CD14-positive monocyte (primary cell): ENCODE measurements around the gene KIF4B. TPM values are rescaled to one million over a fixed set of nuclear protein-coding genes. Genes with fewer than 3 reads are reported as not detected.
A peak's percentile ranks its signal among the peaks of the same experiment; 100 is the strongest.

Source experiments
- DNase-seq, 3 donors: peaks; one replicate each; pipeline ENCODE4 v3.0.0-alpha.2; 2011 to 2022
- H2AFZ ChIP-seq: 2 replicates; pipeline ENCODE4 v1.6.0; 2012; ENCODE audit warnings: mild to moderate bottlenecking, low read depth, low read length, inconsistent platforms; ENCODE audit not compliant: insufficient read depth, poor library complexity, severe bottlenecking
- H3K27ac ChIP-seq, 2 donors: 1 replicate in 1 of 2; 2 replicates in 1 of 2; pipeline ENCODE4 v1.5.1; 2012 to 2013; ENCODE audit warnings: low read length in 2 of 2, control low read depth in 1 of 2, inconsistent platforms in 1 of 2, low read depth in 1 of 2, mild to moderate bottlenecking in 1 of 2
- H3K27me3 ChIP-seq, 2 donors: one replicate each; pipeline versions ENCODE4 v1.6.0 to v1.6.1; 2011 to 2013; ENCODE audit warnings: low read length in 2 of 2; ENCODE audit not compliant: control insufficient read depth in 2 of 2, insufficient read depth in 2 of 2
- H3K36me3 ChIP-seq, 2 donors: replicated peaks in 1 of 2; 1 replicate in 1 of 2; 2 replicates in 1 of 2; pipeline versions ENCODE4 v1.5.1 to v1.6.1; 2012 to 2013; ENCODE audit warnings: low read length in 2 of 2, control low read depth in 1 of 2, inconsistent platforms in 1 of 2, mild to moderate bottlenecking in 1 of 2; ENCODE audit not compliant: insufficient read depth in 2 of 2, control insufficient read depth in 1 of 2
- H3K4me1 ChIP-seq, 2 donors: 1 replicate in 1 of 2; 2 replicates in 1 of 2; pipeline versions ENCODE4 v1.5.1 to v1.6.1; 2012 to 2013; ENCODE audit warnings: low read length in 2 of 2, control low read depth in 1 of 2, inconsistent platforms in 1 of 2, mild to moderate bottlenecking in 1 of 2, moderate library complexity in 1 of 2; ENCODE audit not compliant: insufficient read depth in 2 of 2, control insufficient read depth in 1 of 2
- H3K4me2 ChIP-seq: replicated peaks from 2 replicates; pipeline ENCODE3; 2012; ENCODE audit warnings: low read length, moderate library complexity, mild to moderate bottlenecking; ENCODE audit not compliant: poor library complexity, severe bottlenecking; ENCODE audit errors: extremely low read depth
- H3K4me3 ChIP-seq, 3 experiments: fragments of 200-600 bp in 1 of 3; sonication (generic) in 1 of 3; replicated peaks in 1 of 3; 1 replicate in 2 of 3; 2 replicates in 1 of 3; pipeline ENCODE4 v1.5.1; 2011 to 2013; ENCODE audit warnings: low read length in 3 of 3, mild to moderate bottlenecking in 3 of 3, control low read depth in 2 of 3, low read depth in 2 of 3, inconsistent platforms in 1 of 3, moderate library complexity in 1 of 3
- H3K79me2 ChIP-seq: 2 replicates; pipeline ENCODE4 v1.6.0; 2012; ENCODE audit warnings: mild to moderate bottlenecking, control low read depth, inconsistent platforms, low read length, moderate library complexity; ENCODE audit not compliant: insufficient read depth
- H3K9ac ChIP-seq: 2 replicates; pipeline ENCODE4 v1.6.0; 2017; ENCODE audit warnings: low read length, mild to moderate bottlenecking; ENCODE audit not compliant: insufficient read depth, poor library complexity, severe bottlenecking
- H3K9me3 ChIP-seq, 2 donors: replicated peaks in 1 of 2; 1 replicate in 1 of 2; 2 replicates in 1 of 2; pipeline versions ENCODE4 v1.5.1 to v1.6.1; 2012 to 2013; ENCODE audit warnings: low read length in 2 of 2, control low read depth in 1 of 2; ENCODE audit not compliant: control insufficient read depth in 1 of 2, insufficient read depth in 1 of 2
- H4K20me1 ChIP-seq: 2 replicates; pipeline ENCODE4 v1.6.0; 2012; ENCODE audit warnings: mild to moderate bottlenecking, low read length, control low read depth, moderate library complexity; ENCODE audit not compliant: insufficient read depth
- H3K27ac Mint-ChIP-seq, 7 donors: one replicate each; pipeline ENCODE4 v1.8.0; 2020; ENCODE audit warnings: mild to moderate bottlenecking in 7 of 7, mixed read lengths in 7 of 7, moderate library complexity in 6 of 7, inconsistent platforms in 2 of 7
- H3K27me3 Mint-ChIP-seq, 3 donors: one replicate each; pipeline ENCODE4 v1.8.0; 2021 to 2022; ENCODE audit warnings: low read depth in 3 of 3, mild to moderate bottlenecking in 3 of 3, mixed read lengths in 3 of 3, moderate library complexity in 3 of 3, inconsistent platforms in 1 of 3
- H3K36me3 Mint-ChIP-seq, 2 donors: one replicate each; pipeline ENCODE4 v1.8.0; 2020; ENCODE audit warnings: mixed read lengths in 2 of 2, inconsistent platforms in 1 of 2, mild to moderate bottlenecking in 1 of 2
- H3K4me1 Mint-ChIP-seq: one replicate; pipeline ENCODE4 v1.8.0; 2020; ENCODE audit warnings: mild to moderate bottlenecking, mixed read lengths
- H3K4me3 Mint-ChIP-seq, 2 donors: one replicate each; pipeline ENCODE4 v1.8.0; 2020; ENCODE audit warnings: mild to moderate bottlenecking in 2 of 2, mixed read lengths in 2 of 2, moderate library complexity in 1 of 2
- H3K9me3 Mint-ChIP-seq, 7 donors: one replicate each; pipeline ENCODE4 v1.8.0; 2020 to 2022; ENCODE audit warnings: mixed read lengths in 7 of 7, mild to moderate bottlenecking in 6 of 7, moderate library complexity in 6 of 7, inconsistent platforms in 2 of 7
- CTCF ChIP-seq: fragments of 200-600 bp; IDR thresholded peaks from one replicate; pipeline ENCODE4 v1.8.0; 2022; ENCODE audit warnings: antibody characterized with exemption, mild to moderate bottlenecking
- WGBS: methylation state at CpG from one replicate; pipeline ENCODE4 v1.1.5; 2013; ENCODE audit warnings: missing lambda C conversion rate; ENCODE audit not compliant: insufficient coverage; 5-methylcytosine and 5-hydroxymethylcytosine counted together
- intact Hi-C, 2 donors: fragments of 100-400 bp; cut with micrococcal nuclease; formaldehyde crosslinking; loops; one replicate each; pipeline versions ENCODE4 v1.15.0 to v1.15.1; 2023
- polyA plus RNA-seq, 3 donors: library from polyadenylated mRNA; depleted of rRNA in 1 of 3; unstranded in 2 of 3; stranded (reverse) in 1 of 3; fragments of 300-500 nt in 2 of 3; fragments of >200 nt in 1 of 3; fragmentation: Illumina TruSeq in 2 of 3; gene quantifications; 1 replicate in 2 of 3; 2 replicates in 1 of 3; pipeline ENCODE4 v1.2.3, GENCODE V29; 2012 to 2021

KIF4B gene
- polyA plus RNA-seq, 3 donors, result 0.01 TPM; not detected in 2

GRCh38 chr5:155040984-155041653, 27.6 kb downstream of the KIF4B start:
- WGBS, result 100% methylated on average over 1 of the region's 3 CpGs
- peak overlapping the region in 1 of 7 donors; percentile 1 for H3K27ac Mint-ChIP-seq
- H3K9me3 ChIP-seq, result no peaks in the 10 kb centered on the region

GRCh38 chr5:155044591-155044990, 31.0 kb downstream of the KIF4B start:
- Mint-ChIP-seq H3K36me3 (no peaks in the 10 kb centered on the region), H3K9me3 (peaks cover 0 to 4% (median 0%) of the 10 kb centered on the region in 7 donors), H3K4me3 (no peak overlapping the region), H3K27me3 (peaks cover 2 to 5% (median 2%) of the 10 kb centered on the region in 3 donors), H3K4me1 (no peaks in the 10 kb centered on the region), H3K27ac (no peak overlapping the region)
- no peaks in the 10 kb centered on the region for H3K79me2 ChIP-seq
- H3K36me3 ChIP-seq, result no peaks in the 10 kb centered on the region
- H3K27ac ChIP-seq, result no peak overlapping the region
- H3K4me3 ChIP-seq, result no peak overlapping the region
- no peaks in the 10 kb centered on the region for H3K27me3 ChIP-seq
- no peak overlapping the region for H3K4me2 ChIP-seq
- TF ChIP-seq CTCF, result no peak
- DNase-seq, result no peak
- intact Hi-C loops, result no loop called here
- no peaks in the 10 kb centered on the region for H3K4me1 ChIP-seq
- no peak overlapping the region for H2AFZ ChIP-seq
- H3K9ac ChIP-seq, result no peak overlapping the region
- H3K9me3 ChIP-seq, result no peaks in the 10 kb centered on the region
- H4K20me1 ChIP-seq, result no peaks in the 10 kb centered on the region

More at GRCh38 chr5:155040984-155041653, 27.6 kb downstream of the KIF4B start:
- TF ChIP-seq CTCF, result no peak
- intact Hi-C loops, result no loop called here
- Mint-ChIP-seq H3K4me3 (no peak overlapping the region), H3K4me1 (no peaks in the 10 kb centered on the region), H3K9me3 (peaks cover 0 to 3% (median 0%) of the 10 kb centered on the region in 7 donors), H3K27me3 (peaks cover 2 to 6% (median 3%) of the 10 kb centered on the region in 3 donors), H3K36me3 (no peaks in the 10 kb centered on the region)
- Histone ChIP-seq H3K4me3 (no peak overlapping the region), H3K27me3 (no peaks in the 10 kb centered on the region), H3K9ac (no peak overlapping the region), H3K4me2 (no peak overlapping the region), H3K79me2 (no peaks in the 10 kb centered on the region), H3K27ac (no peak overlapping the region), H2AFZ (no peak overlapping the region), H3K36me3 (no peaks in the 10 kb centered on the region), H3K4me1 (no peaks in the 10 kb centered on the region), H4K20me1 (no peaks in the 10 kb centered on the region)
- no peak for DNase-seq
